OCI-M1 (cell line): ENCODE measurements around the gene TMED1.
"Not testable (repeated sequence)": the region's sequence is repeated elsewhere in the genome, so short reads cannot be mapped to it uniquely, and the experiment has no call there.

Experiments used
- DNase-seq: peaks from one replicate; lab custom pipeline; 2025; lab: John Stamatoyannopoulos, UW

Gene TMED1

GRCh38 chr19:10835754-10836478 is at the start of gene TMED1:
TSS of gene TMED1 (minus strand) at chr19:10836212. CDS start at chr19:10836191, 21 bp downstream.
- peak; percentile 100 for DNase-seq

GRCh38 chr19:10885201-10886169 is 49.5 kb upstream of the TMED1 start:
- DNase-seq: no peak

GRCh38 chr19:10884274-10884673 is 48.3 kb upstream of the TMED1 start:
- DNase-seq: no peak

- no peak for DNase-seq
Observed at GRCh38 chr19:10882108-10882457, 46.1 kb upstream of the TMED1 start.

- DNase-seq: no peak
Observed at GRCh38 chr19:10881403-10882107, 45.5 kb upstream of the TMED1 start.

- DNase-seq: peak; percentile 64
Observed at GRCh38 chr19:10878253-10878652, 42.2 kb upstream of the TMED1 start.

- not testable (repeated sequence) for DNase-seq
Observed at GRCh38 chr19:10877608-10878007, 41.6 kb upstream of the TMED1 start.

GRCh38 chr19:10876459-10877240 is 40.6 kb upstream of the TMED1 start:
- no peak for DNase-seq

- DNase-seq: no peak
Observed at GRCh38 chr19:10874024-10874423, 38.0 kb upstream of the TMED1 start.

- peak; percentile 66 for DNase-seq
Observed at GRCh38 chr19:10872546-10873107, 36.6 kb upstream of the TMED1 start.

GRCh38 chr19:10871711-10872545 is 35.9 kb upstream of the TMED1 start:
- DNase-seq: peak; percentile 64

- peak; percentile 100 for DNase-seq
Observed at GRCh38 chr19:10870955-10871603, 35.1 kb upstream of the TMED1 start, which contains the start of gene CARM1. TSS of gene CARM1 (plus strand) at chr19:10871553. CDS start at chr19:10871703, 150 bp downstream.

- no peak for DNase-seq
Observed at GRCh38 chr19:10870501-10870954, 34.5 kb upstream of the TMED1 start.

GRCh38 chr19:10869872-10870311 is 33.9 kb upstream of the TMED1 start:
- not testable (repeated sequence) for DNase-seq

- no peak for DNase-seq
Observed at GRCh38 chr19:10868872-10869547, 33.0 kb upstream of the TMED1 start.

GRCh38 chr19:10866495-10866894 is 30.5 kb upstream of the TMED1 start:
- DNase-seq: no peak

GRCh38 chr19:10864538-10864899 is 28.5 kb upstream of the TMED1 start:
- DNase-seq: peak; percentile 98

GRCh38 chr19:10863107-10863717 is 27.2 kb upstream of the TMED1 start:
- peak; percentile 98 for DNase-seq
